GM20431 (cell line): ENCODE data around the gene GTPBP1.

Experiments
- in situ Hi-C: fragments of 300-500 bp; cut with MseI, MboI; formaldehyde crosslinking; loops from one replicate; pipeline ENCODE4 v1.15.0; 2020; ENCODE audit warnings: low sequenced_read_pairs; ENCODE audit not compliant: unreplicated experiment

Gene GTPBP1

DNA sequence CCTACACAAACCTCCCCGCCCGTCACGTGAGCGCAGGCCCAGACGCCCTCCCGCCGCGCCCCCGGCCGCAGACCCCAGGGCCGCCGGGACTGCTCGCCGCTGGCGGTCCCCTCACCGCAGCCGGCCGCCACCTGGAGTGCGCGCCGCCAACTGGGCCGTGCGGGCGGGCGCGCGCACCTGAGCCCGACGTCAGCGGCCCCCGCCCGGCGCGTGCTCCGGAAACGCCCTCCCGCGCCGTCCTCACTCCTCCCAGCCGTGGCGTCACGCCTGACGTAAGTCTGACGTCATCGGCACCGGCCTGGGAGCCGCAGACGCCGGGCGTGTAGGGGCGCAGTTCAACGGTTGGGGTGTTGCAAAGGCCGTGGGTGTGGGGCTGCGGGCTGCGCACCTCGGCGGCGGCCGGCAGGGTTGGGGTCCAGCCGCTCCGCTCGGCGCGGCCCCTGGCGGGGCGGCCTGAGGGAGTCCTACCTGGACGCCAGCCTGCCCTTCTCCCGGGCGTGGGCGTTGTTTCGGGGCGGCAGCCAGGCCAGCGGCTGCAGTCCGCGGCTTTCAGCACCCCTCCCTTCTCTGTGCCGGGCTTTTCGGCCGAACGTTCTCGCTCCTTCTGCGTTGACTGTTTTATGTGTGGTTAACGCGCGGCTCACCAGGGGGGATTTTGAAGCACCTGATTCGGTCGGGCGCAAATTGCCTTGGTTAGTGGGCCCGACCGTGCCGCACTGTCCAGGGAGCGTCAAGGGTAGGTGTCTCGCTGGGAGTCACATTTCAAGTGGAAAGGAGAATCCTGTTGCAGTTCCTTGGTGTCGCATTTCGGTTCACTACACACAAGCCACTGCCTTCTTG, 4.7 kb upstream of the GTPBP1 start, which contains the start of gene JOSD1:
TSS of gene JOSD1 (minus strand) at position 155 of the 840 bp plus-strand sequence. CDS start 956 bp downstream, outside the sequence.
- in situ Hi-C loops, result no loop called here

DNA sequence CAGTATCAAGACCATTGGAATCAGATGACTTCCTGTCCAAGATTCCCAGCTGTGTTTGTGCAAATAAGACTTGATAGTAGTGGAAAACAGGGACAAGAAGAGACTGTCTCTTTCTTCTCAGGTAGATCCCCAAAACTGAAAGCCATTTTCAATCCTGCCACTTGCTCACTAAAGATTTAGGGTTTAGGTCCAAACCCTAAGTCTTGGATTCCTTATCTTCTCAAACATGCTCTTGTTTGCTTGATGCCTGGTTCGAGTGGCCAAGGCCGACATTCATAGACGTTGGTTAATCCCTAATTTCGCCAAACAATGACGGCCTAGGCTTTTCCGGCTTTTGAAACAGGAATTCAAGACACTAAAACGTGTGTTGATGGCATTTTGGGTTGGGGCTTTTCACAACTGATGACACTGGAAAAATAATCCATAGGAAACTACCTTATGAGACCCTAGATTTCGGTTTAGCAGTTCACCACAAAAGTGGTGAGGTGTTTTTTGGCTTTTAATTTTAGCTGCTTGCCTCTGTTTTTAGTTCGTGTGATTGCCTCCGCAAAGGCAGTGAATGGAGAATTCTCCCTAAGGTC, 1.0 kb upstream of the GTPBP1 start:
- in situ Hi-C loops, result no loop called here

DNA sequence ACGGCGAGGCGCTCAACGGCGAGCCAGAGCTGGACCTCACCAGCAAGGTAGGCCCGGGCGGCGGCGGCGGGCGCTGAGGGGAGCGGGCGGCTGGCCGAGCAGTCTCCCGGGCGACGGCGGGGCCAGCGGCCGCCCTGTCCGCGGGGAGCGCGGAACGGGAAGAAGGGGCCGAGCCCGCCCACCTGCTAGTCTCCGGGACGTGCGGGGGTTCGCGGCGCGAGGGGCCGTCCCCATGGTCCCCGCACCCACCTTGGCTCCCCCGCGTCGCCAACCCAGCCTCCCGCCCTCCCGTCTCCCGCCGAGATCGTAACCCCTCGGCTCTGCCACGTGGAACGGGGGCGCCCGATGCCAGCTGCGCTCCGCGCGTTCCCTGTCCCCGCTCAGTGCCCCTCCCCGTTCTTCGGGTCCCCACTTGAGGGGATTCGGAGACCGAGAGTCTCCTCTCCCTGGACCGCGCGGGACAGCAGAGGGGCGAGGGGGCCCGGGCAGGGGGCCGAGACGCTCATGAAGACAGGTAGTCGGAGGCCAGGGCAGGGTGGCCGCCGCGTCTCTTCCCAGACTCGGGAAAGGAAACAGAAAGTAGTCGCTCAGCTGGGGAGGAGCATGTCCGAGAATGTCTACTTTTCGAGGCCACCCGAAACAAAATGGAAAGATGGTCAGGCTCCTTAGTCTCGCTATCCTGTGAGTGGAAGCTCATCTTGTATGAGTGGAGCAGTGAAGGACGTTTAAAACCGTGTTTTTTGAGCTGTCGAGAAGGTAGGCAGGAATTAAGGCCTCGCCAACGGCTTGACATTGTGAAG, 557 bp downstream of the GTPBP1 start:
- in situ Hi-C loops, result no loop called here

DNA sequence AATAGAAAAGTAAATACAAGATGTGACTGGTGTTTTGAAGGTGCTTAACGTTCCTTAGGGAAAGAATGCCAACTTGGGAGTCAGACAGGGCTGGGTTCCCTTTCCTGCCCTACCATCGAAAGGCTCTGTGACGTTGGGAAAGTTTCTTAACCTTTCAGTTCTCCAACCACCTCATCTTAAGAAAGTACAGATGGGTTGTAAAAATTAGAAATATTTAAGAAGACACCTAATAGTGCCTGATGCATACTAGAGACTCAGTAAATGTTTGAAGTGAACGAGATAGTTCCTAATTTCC, 1.1 kb downstream of the GTPBP1 start:
- in situ Hi-C loops, result no loop called here

DNA sequence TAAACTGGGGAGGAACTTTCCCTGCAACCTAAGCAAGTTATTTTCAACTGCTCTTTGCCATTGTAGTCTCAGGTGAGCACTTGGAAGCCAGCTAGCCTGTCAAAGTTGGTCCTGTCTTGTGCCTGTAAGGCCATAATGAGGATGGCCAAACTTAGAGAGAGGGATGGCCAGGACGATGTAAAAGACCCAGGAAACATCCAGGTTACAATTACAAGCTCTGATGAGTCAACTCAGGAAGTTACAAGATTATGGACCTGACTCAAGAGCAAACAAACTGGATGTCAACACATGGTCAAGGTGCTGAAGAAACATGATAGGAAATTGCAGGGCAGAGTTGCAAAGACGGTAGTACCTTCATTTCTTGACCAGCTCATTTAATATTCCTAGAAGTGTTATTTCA, 1.6 kb downstream of the GTPBP1 start:
- in situ Hi-C loops, result no loop called here

DNA sequence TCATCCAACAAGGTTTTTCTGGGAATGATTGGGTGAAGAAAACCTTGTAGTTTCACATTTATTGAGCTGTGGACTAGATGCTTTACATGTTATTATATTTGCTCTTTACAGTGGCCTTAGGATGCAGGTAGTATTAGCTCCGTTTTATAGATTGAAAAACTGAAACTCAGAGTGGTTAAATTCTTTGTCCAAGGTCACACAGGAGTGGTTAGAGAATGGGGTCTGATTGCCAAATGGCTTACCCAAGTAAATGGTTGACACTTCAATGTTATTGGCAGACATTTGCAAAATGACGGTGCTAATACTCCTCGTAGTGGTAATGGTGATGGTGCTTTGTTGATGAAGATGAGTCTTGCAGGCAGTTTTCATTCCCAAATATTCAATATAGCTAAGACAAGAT, 2.2 kb downstream of the GTPBP1 start:
- in situ Hi-C loops, result no loop called here

DNA sequence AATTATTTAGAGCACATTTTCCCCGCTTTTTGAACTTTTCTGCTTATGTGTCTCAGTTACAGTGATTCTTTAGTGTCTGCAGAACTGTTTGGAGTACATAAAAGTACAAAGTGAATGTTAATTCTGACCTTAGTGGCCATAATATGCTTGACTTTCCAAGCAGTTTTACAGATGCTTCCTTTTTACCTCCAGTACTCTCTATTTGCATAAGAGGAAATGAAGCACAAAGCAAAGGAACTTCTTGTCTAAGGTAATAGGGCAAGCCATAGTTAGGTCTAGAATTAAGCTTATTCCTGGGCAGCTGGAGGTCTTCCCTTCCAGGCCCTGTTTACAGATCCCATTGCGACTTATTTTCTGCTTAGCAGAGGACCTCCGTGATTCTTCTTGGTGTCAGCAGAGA, 3.6 kb downstream of the GTPBP1 start:
- in situ Hi-C loops, result no loop called here

DNA sequence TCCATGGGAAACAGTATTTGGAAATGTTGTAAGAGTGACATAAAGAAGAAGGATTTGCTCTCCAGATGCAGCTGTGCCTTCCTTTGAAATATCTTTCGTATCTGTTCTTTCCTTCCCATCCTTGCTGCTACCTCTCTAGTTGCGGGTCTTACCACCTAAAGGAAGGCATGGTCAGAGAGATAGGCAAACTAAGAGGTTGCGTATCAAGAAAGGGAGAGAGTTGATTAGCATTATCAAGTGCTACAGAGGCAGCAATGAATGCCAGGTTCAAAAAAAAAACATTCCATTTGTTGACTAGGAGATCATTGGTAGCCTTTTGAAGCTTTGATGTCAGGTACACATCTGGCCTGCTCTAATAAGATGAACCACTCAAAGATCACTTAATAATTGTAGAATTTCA, 4.6 kb downstream of the GTPBP1 start:
- in situ Hi-C loops, result no loop called here

DNA sequence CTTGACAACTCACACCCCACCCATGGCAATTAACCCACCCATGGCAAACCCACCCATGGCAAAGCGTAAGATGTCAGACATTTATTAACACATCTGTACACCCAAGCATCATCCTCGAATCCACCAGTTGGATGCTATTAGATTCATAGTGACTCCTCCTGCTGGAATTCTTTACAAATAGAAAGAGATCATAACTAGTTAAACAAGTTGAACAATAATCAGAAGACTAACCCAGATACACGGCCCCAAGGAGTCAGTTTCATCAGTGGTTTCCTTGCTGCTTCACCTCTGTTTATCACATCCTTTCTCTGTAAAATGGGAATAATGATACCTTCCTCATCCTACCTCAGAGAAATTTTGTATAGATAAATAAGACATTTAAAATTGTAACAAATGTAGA, 5.1 kb downstream of the GTPBP1 start:
- in situ Hi-C loops, result no loop called here

DNA sequence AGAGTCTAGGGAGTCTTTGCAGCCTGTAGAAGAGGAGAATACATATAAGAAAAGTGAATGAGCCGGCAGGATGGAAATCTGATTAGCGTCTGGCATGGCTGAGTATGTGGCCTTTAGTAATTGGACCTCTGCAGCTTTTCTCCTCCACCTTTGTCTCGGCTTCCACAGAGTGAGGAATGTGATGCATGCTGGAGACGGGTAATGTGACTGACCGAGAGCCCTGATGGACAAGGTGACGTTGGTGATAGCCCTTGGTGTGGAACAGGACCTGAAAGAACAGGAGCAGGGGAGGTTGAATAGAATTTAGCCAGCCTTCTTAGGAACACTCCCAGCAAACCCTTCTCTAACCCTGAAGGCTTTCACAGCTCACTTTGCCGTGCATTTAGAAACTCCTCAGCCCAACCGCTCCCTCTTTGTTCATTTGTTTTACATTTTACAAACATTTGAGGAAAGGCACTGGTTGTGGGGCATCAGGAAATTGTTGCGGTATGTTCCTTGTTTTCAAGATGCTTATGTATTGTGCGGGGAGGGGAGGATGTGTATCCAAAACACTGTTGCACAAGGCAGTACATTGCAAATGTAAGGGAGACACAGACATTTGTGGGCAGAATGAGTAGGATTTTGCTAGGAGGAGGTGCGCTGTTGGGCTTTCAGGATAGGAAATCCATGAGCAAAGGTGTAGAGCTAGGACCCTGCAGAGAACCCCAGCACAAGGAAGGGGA, 6.9 kb downstream of the GTPBP1 start:
- in situ Hi-C loops, result no loop called here

DNA sequence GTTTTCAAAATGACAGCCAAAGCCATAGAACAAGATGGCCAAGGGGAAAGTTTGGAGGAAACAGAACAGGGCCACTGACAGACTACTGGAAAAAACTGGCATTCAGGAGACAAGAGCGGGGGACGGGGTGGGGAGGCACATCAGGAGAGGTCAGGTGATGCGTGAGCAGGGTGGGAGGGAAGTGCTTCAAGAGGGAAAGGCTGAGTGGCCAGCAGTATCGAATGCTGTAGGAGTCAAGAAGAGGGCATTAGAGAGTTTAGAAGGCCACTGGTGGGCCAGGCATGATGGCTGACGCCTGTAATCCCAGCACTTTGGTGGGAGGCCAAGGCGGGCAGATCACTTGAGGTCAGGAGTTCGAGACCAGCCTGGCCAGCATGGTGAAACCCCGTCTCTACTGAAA, 8.2 kb downstream of the GTPBP1 start:
- in situ Hi-C loops, result no loop called here

DNA sequence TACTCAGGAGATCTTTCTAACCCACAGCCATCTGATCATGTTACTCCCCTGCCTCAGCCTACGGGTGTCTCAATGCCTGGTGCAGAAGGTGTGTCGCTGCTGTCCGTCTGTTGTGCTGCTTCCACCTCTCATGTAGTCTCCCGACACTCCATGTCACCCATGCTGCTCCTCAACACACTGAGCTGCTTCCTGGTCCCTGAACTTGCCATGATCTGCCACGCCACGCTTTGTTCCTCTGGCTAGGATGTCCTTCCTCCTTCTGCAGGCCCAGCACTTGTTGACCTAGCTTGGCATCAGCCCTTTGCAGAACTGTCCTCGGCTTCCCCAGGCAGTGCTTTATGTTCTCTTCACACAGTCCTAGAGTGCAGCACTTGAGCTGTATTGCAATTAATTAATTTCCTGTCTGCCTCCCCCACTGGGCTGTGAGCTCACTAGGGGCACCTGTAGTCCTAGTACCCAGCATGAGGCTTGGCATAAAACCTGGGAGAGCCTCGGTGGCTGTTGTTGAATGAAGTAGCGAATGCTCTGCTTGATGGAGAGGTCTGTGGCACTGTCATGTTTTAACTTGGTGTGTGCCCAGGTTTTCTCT, 9.5 kb downstream of the GTPBP1 start:
- in situ Hi-C loops, result no loop called here

DNA sequence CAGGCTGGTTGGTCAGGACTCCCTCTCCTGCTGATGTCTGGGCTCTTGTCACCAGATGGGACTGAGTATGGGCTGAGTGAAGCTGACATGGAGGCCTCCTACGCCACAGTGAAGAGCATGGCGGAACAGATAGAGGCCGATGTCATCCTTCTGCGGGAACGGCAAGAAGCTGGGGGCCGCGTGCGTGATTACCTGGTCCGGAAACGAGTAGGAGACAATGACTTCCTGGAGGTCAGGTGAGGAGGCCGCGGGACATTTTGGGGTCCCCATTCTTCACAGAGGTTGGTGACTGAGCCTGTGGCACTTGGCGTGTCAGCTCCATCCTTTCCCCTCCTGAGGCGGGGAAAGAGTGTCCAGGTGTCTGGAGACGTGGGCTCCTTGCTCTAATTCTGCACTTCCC, 10.1 kb downstream of the GTPBP1 start:
- in situ Hi-C loops, result no loop called here

DNA sequence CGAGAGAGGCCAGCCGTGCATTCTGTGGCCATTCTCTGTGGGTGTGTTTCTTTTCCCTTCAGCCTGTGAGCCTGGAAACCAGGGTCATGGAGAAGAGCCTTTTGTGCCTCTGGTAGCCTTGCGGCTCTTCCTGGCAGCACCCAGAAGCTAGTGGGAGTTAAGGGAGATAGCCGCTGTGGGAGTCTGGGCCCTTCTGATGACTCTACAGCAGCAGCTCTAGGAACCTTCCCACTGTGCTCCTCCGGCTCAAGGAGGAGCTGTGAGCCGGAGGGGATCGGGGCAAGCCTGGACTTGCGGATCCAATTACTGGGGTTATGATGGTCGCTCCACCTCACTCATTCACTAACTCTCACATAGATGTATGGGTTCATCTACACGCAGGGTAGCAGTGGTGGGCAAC, 10.5 kb downstream of the GTPBP1 start:
- in situ Hi-C loops, result no loop called here

DNA sequence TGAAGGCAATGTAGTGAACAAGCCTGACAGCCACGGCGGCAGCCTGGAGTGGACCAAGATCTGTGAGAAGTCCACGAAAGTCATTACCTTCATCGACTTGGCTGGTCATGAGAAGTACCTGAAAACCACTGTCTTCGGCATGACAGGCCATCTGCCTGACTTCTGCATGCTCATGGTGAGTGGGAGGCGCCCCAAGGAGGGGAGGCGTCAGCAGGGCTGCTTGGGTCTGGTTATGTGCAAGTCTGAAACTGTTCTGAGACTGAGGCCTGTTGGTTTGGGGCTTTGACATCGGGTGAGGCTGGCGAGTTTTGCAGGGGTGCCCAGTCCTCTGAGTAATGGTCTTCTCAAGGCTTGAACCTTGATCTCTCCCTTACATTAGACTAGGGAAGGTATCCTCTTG, 11.1 kb downstream of the GTPBP1 start:
- in situ Hi-C loops, result no loop called here

DNA sequence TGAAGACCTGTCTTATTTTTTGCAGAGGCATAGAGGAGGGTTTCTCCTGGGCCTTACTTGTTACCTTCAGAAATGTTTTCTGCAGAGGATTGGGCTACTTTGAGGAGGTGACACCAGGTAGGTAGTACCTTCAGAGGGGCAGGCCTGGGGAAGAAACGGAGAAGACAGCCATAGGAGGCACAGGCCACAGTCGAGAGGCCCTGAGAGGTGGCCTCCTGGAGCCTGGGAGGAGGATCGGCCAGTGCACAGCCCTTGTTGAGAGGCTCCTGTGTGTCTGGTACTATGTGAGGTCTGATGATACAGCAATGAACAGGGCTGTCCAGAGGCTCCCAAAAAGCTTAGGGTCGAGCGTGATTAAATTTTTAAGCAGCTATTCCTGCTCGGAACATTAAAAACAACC, 11.5 kb downstream of the GTPBP1 start:
- in situ Hi-C loops, result no loop called here

DNA sequence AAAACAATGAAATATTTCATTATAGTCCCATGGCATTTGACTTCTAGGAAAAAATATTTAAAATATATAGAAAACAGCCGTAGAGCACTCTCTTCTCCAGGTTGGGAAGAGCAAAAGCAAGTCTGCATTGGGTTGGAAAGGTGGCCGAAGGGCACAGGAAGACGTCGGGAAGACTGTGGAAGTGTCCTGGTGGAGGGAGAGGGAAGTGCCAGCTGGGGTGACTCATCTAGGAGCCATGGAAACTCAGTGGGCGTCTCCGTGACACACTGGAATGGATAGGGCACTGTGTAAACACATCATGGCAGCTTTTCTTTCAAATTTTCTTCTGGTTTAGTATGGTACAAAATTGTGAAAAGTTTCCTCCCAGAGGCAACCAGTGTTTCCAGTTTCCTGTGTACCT, 12.7 kb downstream of the GTPBP1 start:
- in situ Hi-C loops, result no loop called here

DNA sequence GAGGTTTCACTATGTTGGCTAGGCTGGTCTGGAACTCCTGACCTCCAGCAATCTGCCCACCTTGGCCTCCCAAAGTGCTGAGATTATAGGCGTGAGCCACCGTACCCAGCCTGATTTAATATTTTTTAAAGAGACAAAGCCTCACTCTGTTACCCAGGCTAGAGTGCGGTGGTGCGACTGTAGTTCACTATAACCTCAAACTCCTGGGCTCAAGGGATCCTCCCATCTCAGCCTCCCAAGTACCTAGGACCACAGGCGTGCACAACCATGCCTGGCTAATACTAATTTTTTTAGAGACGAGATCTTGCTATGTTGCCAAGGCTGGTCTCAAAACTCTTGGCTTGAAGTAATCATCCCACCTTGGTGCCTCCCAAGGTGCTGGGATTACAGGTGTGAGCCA, 13.5 kb downstream of the GTPBP1 start:
- in situ Hi-C loops, result no loop called here

DNA sequence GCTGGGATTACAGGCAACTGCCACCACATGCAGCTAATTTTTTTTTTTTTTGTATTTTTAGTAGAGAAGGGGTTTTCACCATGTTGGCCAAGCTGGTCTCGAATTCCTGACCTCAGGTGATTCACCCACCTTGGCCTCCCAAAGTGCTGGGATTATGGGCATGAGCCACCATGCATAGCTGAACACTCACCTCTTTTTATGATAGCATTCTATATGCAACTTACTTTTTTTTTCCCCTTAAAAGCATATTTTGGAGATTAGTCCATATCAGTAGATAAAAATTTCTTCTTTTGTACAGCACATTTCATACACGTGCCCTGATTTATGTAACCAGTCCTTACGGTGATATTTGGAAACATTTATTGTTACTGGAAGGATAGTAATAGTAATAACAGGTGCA, 14.6 kb downstream of the GTPBP1 start:
- in situ Hi-C loops, result no loop called here

DNA sequence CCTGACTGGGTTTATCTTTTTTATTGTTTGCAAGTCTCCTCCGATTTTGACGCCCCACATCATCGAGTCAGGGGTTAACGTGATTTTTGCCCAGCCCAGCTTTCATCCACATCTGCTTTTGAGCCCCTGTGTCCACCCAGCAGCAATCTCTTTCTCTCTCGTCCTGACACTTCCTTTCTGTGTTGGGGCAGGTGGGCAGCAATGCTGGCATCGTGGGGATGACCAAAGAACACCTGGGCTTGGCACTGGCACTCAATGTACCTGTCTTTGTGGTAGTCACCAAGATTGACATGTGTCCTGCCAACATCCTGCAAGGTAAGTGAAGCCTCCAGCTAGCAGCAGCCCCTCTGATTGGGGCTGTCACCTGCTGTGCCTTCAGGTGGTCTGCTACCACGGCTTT, 15.8 kb downstream of the GTPBP1 start:
- in situ Hi-C loops, result no loop called here
